Common myeloid progenitor, CD34-positive (primary cell): ENCODE data around the gene SCMH1.
"Not testable (repeated sequence)": the region's sequence is repeated elsewhere in the genome, so short reads cannot be mapped to it uniquely, and the experiment has no call there.

Source experiments
- CTCF ChIA-PET: fragments of 350-600 bp; sonication (Branson Sonifier 250); formaldehyde crosslinking; loops from one replicate; lab custom pipeline; 2021; ENCODE audit warnings: antibody characterized with exemption; lab: Charles Lee
- POLR2A ChIA-PET: fragments of 350-600 bp; sonication (Branson Sonifier 250); formaldehyde crosslinking; loops from one replicate; lab custom pipeline; 2021; ENCODE audit warnings: antibody characterized with exemption; lab: Charles Lee
- DNase-seq, 3 donors: peaks; one replicate each; pipeline versions ENCODE4 v3.0.0 to v3.0.0-alpha.2; 2013
- H3K27ac ChIP-seq, 2 experiments: 1 replicate in 1 of 2; 2 replicates in 1 of 2; pipeline ENCODE4 v1.7.0; 2013; ENCODE audit warnings: inconsistent platforms in 2 of 2, low read length in 2 of 2, mild to moderate bottlenecking in 2 of 2, low read depth in 1 of 2, moderate library complexity in 1 of 2; ENCODE audit not compliant: severe bottlenecking in 2 of 2, insufficient read depth in 1 of 2, poor library complexity in 1 of 2
- H3K27me3 ChIP-seq, 5 experiments: replicated peaks in 2 of 5; 1 replicate in 3 of 5; 2 replicates in 2 of 5; pipeline versions ENCODE4 v1.6.1 to v1.7.0; 2013; ENCODE audit warnings: low read length in 4 of 5, mild to moderate bottlenecking in 2 of 5, moderate library complexity in 2 of 5, inconsistent platforms in 1 of 5; ENCODE audit not compliant: insufficient read depth in 5 of 5, control insufficient read depth in 4 of 5
- H3K36me3 ChIP-seq, 4 experiments: 1 replicate in 2 of 4; 2 replicates in 2 of 4; pipeline versions ENCODE4 v1.6.1 to v1.7.0; 2013; ENCODE audit warnings: low read length in 3 of 4, control low read depth in 1 of 4, mild to moderate bottlenecking in 1 of 4; ENCODE audit not compliant: control insufficient read depth in 4 of 4, insufficient read depth in 4 of 4
- H3K4me1 ChIP-seq, 4 experiments: 1 replicate in 3 of 4; 2 replicates in 1 of 4; pipeline versions ENCODE4 v1.6.1 to v1.7.1; 2013; ENCODE audit warnings: low read length in 3 of 4, mild to moderate bottlenecking in 3 of 4, control low read depth in 1 of 4, inconsistent platforms in 1 of 4, moderate library complexity in 1 of 4; ENCODE audit not compliant: control insufficient read depth in 4 of 4, insufficient read depth in 4 of 4; ENCODE audit errors: control extremely low read depth in 1 of 4
- H3K4me3 ChIP-seq, 7 experiments: 1 replicate in 4 of 7; 2 replicates in 3 of 7; pipeline versions ENCODE4 v1.5.1 to v1.7.0; 2013; ENCODE audit warnings: mild to moderate bottlenecking in 7 of 7, low read length in 6 of 7, moderate library complexity in 6 of 7, inconsistent platforms in 2 of 7, low read depth in 2 of 7, control low read depth in 1 of 7; ENCODE audit not compliant: insufficient read depth in 4 of 7, control insufficient read depth in 1 of 7; ENCODE audit errors: extremely low read depth in 1 of 7
- H3K9me3 ChIP-seq, 5 experiments: 1 replicate in 4 of 5; 2 replicates in 1 of 5; pipeline versions ENCODE4 v1.6.1 to v1.7.1; 2013; ENCODE audit warnings: low read length in 4 of 5, mild to moderate bottlenecking in 2 of 5, inconsistent platforms in 1 of 5, low read depth in 1 of 5, moderate library complexity in 1 of 5; ENCODE audit not compliant: control insufficient read depth in 4 of 5, insufficient read depth in 2 of 5; ENCODE audit errors: control extremely low read depth in 1 of 5
- WGBS: methylation state at CpG from one replicate; pipeline ENCODE4 v1.1.5; 2013; ENCODE audit not compliant: insufficient coverage; 5-methylcytosine and 5-hydroxymethylcytosine counted together

The SCMH1 gene

DNA sequence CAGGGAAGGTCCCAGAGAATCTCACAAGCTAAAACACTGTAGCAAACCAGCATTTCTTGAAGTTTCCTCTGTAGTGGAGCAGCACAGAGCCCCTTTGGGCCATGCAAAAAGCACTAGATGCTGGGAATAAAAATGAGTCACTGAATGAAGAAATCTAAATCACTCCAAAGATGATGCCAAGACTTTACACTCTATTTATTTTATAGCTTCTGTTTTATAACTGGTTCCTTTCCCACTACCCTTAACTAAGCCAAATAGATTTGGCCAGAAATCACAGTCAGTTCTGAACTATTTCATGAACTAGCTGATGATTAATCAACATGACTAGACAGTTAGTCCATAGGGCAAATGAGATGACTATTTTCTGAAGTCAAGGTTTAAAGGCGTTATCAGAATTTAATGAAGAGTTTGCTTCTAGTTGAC lies 89.5 kb downstream of the SCMH1 start:
- no peaks in the 10 kb centered on the region for H3K4me1 ChIP-seq
- no peak overlapping the region for H3K27ac ChIP-seq
- no CpG with 5 or more reads among the region's 1 CpG for WGBS
- no peaks in the 10 kb centered on the region for H3K27me3 ChIP-seq
- ChIA-PET POLR2A (interaction anchor here (0.6 kb wide), 2 partner anchors 344 to 1274 kb away, joined by 3 read pairs; no protein-coding TSS in a partner anchor), CTCF (interaction anchor here (1.2 kb wide), 1 partner anchor 11 kb away, joined by 4 read pairs; no protein-coding TSS in a partner anchor)
- H3K36me3 ChIP-seq, result peaks cover 24 to 53% (median 42%) of the 10 kb centered on the region in 4 experiments
- DNase-seq, result no peak
- H3K4me3 ChIP-seq, result no peak overlapping the region
- peaks cover 0 to 4% (median 0%) of the 10 kb centered on the region in 5 experiments for H3K9me3 ChIP-seq

DNA sequence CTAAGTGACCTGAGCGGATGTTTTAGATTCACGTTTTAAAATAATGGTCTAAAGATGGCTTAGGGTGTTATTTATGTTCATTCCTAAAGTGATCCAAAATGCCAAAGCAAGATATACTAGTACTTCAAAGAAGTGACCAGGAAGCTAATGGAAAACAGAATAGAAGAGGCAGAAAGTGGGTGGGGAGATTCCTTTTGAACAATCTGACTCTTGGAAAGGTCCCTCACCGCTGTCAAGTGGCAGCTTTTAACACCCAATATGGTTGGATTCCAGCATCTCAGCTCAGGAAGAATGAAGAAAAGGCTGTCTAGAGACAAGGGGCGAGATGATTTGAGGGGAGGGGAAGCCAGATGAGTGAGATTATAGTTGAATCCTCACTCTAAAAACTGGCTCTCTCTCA lies 90.3 kb downstream of the SCMH1 start:
- no peaks in the 10 kb centered on the region for H3K27me3 ChIP-seq
- ChIA-PET POLR2A (interaction anchor here (0.6 kb wide), 1 partner anchor 343 kb away, joined by 3 read pairs; no protein-coding TSS in a partner anchor), CTCF (interaction anchor here (1.2 kb wide), 1 partner anchor 11 kb away, joined by 4 read pairs; no protein-coding TSS in a partner anchor)
- peaks cover 23 to 50% (median 38%) of the 10 kb centered on the region in 4 experiments for H3K36me3 ChIP-seq
- no peak for DNase-seq
- H3K4me1 ChIP-seq, result no peaks in the 10 kb centered on the region
- H3K4me3 ChIP-seq, result no peak overlapping the region
- peaks cover 0 to 4% (median 0%) of the 10 kb centered on the region in 5 experiments for H3K9me3 ChIP-seq
- H3K27ac ChIP-seq, result no peak overlapping the region
- 100% methylated on average over 4 of the region's 4 CpGs for WGBS

DNA sequence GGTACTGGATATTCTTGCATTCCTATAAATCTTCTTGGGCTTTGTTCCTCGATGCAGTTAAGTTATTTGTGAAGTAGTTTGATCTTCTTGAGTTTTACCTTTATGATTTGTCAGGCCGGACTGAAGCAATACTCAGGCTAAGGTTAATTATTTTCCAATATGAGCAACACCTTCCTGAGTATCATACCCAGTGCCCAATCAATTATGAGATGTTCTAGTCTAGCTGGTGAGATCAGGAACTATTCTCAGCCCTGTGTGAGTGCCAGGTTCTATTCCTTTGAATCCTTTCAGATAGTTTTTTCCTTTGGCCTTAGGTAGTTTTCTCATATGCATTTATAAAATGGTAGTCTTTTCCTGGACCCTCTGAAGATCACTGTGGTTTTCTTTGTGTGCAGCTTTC lies 92.5 kb downstream of the SCMH1 start:
- peaks cover 0 to 4% (median 0%) of the 10 kb centered on the region in 5 experiments for H3K9me3 ChIP-seq
- no peak for DNase-seq
- no peak overlapping the region for H3K27ac ChIP-seq
- no peak overlapping the region for H3K4me3 ChIP-seq
- ChIA-PET POLR2A (no interaction called here), CTCF (no interaction called here)
- no peaks in the 10 kb centered on the region for H3K4me1 ChIP-seq
- no peaks in the 10 kb centered on the region for H3K27me3 ChIP-seq
- H3K36me3 ChIP-seq, result peaks cover 23 to 63% (median 43%) of the 10 kb centered on the region in 4 experiments
- no CpG with 5 or more reads among the region's 2 CpGs for WGBS

DNA sequence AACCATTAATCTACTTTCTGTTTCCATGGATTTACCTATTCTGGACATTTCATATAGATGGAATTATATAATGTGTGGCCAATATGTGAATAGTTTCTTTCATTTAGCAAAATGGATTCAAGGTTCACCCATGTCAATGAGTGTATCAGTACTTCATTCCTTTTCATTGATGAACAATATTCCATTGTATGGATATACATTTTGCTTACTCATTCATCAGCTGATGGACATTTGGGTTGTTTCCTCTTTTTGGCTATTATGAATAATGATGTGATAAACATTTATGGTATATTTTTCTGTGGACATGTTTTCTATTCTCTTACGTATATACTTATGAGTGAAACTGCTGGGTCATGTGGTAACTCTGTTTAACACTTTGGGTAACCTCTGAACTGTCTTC lies 97.8 kb downstream of the SCMH1 start:
- Histone ChIP-seq H3K4me3 (no peak overlapping the region), H3K4me1 (no peaks in the 10 kb centered on the region), H3K27me3 (no peaks in the 10 kb centered on the region), H3K36me3 (peaks cover 11 to 80% (median 36%) of the 10 kb centered on the region in 4 experiments), H3K27ac (no peak overlapping the region), H3K9me3 (peaks cover 3 to 33% (median 14%) of the 10 kb centered on the region in 5 experiments)
- no peak for DNase-seq
- no CpG with 5 or more reads among the region's 1 CpG for WGBS
- POLR2A ChIA-PET, result no interaction called here
- CTCF ChIA-PET, result no interaction called here

DNA sequence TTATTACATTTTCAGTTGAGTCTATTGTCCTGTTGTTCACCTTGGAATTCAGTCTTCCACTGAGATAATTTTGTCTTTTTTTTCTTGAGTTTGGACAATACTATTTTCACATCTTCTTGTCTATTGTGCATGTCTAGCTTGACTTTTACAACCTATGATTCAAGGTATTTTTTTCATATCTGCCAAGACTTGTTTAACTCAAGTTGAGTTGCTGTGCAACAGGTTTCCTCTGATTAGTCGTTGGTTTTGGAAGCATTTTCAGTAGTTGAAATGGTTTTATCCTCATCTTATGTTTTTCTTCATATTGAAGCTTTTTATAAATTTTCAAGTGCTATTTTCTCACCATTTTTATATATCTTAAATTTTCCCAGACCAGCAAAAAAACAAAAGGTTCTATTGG lies 103.6 kb downstream of the SCMH1 start:
- no peaks in the 10 kb centered on the region for H3K4me1 ChIP-seq
- no peaks in the 10 kb centered on the region for H3K27me3 ChIP-seq
- no peak overlapping the region for H3K4me3 ChIP-seq
- WGBS, result 100% methylated on average over 1 of the region's 1 CpG
- peaks cover 29 to 87% (median 45%) of the 10 kb centered on the region in 4 experiments for H3K36me3 ChIP-seq
- DNase-seq, result no peak
- ChIA-PET POLR2A (no interaction called here), CTCF (no interaction called here)
- H3K9me3 ChIP-seq, result peaks cover 3 to 48% (median 21%) of the 10 kb centered on the region in 5 experiments
- H3K27ac ChIP-seq, result no peak overlapping the region

DNA sequence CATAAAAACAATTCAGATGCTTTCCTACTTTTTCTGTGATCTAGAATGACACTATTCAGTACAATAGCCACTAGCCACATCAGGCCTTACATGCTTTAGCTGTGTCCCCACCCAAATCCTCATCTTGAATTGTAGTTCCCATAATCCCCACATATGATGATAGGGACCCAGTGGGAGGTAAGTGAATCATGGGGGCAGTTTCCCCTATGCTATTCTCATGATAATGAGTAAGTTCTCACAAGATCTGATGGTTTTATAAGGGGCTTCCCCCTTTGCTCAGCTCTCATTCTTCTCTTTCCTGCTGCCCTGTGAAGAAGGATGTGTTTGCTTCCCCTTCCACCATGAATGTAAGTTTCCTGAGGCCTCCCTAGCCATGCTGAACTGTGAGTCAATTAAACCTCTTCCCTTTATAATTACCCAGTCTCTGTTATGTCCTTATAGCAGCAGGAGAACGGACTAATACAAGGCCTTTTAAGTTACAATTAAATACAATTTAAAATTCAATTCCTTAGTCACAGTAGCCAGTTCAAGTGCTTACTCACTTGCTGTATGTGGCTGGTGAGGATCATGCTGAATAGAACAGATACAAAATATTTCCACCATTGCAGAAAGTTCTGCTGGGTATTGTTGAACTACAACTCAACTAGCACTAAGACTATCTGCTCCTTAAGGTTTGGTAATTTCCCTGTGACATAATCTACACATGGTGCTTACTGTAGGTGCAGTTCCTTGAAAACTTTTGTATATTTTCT lies 106.7 kb downstream of the SCMH1 start:
- Histone ChIP-seq H3K27me3 (no peaks in the 10 kb centered on the region), H3K36me3 (peaks cover 18 to 64% (median 29%) of the 10 kb centered on the region in 4 experiments), H3K9me3 (peaks cover 0 to 23% (median 11%) of the 10 kb centered on the region in 5 experiments), H3K4me1 (no peaks in the 10 kb centered on the region), H3K27ac (no peak overlapping the region), H3K4me3 (no peak overlapping the region)
- ChIA-PET POLR2A (no interaction called here), CTCF (no interaction called here)
- no CpG with 5 or more reads among the region's 1 CpG for WGBS
- DNase-seq, result no peak

DNA sequence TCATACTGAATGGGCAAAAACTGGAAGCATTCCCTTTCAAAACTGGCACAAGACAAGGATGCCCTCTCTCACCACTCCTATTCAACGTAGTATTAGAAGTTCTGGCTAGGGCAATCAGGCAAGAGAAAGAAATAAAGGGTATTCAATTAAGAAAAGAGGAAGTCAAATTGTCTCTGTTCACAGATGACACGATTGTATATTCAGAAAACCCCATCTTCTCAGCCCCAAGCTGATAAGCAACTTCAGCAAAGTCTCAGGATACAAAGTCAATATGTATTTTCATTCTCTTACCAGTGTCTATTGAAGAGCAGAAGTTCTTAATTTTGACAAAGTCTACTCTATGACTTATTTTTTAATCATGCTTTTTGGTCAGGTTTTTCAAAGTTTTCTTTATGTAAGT lies 107.8 kb downstream of the SCMH1 start:
- H3K4me3 ChIP-seq, H3K27ac ChIP-seq, H3K27me3 ChIP-seq, POLR2A ChIA-PET, CTCF ChIA-PET, H3K4me1 ChIP-seq: not testable (repeated sequence)
- 83% methylated on average over 1 of the region's 2 CpGs for WGBS
- Histone ChIP-seq H3K36me3 (peaks cover 18 to 55% (median 22%) of the 10 kb centered on the region in 4 experiments), H3K9me3 (peaks cover 0 to 17% (median 8%) of the 10 kb centered on the region in 5 experiments)
- DNase-seq, result peak in 2 of 3 donors; percentile 5 to 37
